NCI-H2107 (cell line): ENCODE results near the gene LPAR1.
"Not testable (repeated sequence)": the region's sequence is repeated elsewhere in the genome, so short reads cannot be mapped to it uniquely, and the experiment has no call there.

Source experiments
- DNase-seq: peaks from one replicate; lab custom pipeline; 2025; lab: John Stamatoyannopoulos, UW

Gene LPAR1

GRCh38 chr9:110872920-110873319, 165.3 kb downstream of the LPAR1 start:
- DNase-seq, result no peak

GRCh38 chr9:110871736-110872135, 166.5 kb downstream of the LPAR1 start:
- DNase-seq, result no peak

- no peak for DNase-seq
These were observed 168.3 kb downstream of the LPAR1 start for GRCh38 chr9:110869931-110870330.

DNA sequence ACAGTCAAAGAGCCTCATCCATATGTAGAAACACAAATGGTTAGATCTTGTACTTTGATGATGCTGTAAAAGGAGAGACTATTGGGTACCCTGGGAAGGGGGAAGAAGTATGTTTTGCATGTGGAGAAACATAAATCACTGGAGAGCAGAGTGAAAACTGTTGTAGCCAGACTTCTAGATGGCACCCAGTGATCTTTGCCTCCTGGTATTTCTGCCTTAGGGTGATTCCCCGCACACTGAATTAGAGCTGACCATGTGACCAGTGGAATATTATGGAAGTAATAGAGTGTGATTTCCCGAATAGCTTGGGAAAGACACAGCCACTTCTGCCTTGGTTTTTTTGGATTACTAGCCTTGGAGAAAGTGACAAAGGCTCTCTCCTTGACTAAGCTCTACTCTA, 174.3 kb downstream of the LPAR1 start:
- no peak for DNase-seq

DNA sequence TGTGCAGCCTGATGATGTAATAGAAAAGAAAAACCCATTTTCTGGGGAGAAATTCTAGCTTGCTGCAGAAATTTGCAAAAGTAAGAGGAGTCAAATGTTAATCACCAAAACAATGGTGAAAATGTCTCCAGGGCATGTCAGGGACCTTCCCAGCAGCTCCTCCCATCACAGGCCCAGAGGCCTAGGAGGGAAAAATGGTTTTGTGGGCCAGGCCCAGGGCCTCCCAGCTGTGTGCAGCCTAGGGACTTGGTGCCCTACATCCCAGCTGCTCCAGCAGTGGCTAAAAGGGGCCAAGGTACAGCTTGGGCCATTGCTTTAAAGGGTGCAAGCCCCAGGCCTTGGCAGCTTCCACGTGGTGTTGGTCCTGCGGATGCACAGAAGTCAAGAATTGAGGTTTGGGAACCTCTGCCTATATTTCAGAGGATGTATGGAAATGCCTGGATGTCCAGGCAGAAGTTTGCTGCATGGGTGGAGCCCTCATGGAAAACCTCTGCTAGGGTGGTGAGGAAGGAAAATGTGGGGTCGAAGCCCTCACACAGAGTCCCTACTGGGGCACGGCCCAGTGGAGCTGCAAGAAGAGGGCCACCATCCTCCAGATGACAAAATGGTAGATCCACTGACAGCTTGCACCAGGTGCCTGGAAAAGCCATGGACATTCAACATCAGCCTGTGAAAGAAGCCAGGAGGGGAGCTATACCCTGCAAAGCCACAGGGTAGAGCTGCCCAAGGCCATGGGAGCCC, 176.7 kb downstream of the LPAR1 start:
- not testable (repeated sequence) for DNase-seq

- DNase-seq, result no peak
These were observed 181.5 kb downstream of the LPAR1 start for GRCh38 chr9:110856772-110857171.

- DNase-seq, result no peak
These were observed 187.7 kb downstream of the LPAR1 start for GRCh38 chr9:110850401-110851135.

DNA sequence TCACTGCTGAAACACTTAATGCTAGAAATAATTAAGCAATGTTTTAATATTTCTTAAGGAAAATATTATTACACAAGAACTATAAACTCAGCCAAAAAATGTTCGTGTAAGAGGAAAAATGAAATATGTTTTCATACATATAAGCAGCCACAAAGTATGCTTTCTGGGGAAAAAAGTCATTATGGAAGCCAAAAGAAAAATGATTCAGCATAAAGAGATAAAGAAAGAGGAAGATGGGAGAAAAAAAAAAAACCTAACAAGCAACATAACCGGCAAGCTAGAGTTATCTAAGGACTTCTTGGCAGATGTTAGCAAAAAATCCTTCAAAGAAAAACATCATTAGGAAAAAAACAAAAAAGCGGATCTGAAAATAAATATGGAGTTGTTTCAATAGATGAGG, 190.6 kb downstream of the LPAR1 start:
- DNase-seq, result no peak

GRCh38 chr9:110846215-110846614, 192.1 kb downstream of the LPAR1 start:
- no peak for DNase-seq

DNA sequence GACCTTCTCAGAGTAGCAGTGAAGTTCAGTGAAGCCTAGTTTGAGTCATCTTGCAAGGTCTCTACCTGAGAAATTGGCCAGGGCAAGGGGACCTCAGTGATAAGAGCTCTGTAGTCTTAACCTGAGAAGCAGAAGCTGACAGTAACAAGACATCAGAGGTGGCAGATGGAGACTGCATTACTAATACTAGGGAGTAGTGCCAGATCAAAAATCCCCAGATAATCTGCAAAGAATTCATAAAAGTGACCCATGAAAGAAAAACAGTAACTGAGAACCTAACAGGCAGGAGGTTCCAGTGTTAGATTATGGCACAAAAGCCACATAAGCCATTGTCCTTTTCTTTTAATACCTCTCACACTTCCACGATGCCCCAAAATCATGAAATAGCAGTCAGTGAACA, 194.1 kb downstream of the LPAR1 start:
- DNase-seq, result no peak

DNA sequence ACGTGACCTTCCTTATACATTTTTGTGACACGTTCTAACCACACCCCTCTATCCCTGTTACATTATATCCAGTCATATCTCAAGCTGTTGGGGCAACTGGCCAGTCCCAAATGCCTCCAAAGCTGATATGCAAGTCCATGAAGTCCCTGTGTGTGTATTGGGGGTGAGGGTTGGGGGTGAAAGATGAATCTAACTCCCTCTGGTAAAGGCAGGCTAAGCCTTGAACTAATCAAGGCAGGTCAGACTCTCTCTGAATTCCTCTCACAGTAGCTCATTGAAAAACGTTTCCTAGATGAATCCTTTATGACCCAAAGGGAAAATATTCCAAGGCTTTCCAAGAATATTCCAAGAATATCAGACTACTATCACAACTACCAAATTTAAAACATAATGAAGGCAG, 195.3 kb downstream of the LPAR1 start:
- no peak for DNase-seq

DNA sequence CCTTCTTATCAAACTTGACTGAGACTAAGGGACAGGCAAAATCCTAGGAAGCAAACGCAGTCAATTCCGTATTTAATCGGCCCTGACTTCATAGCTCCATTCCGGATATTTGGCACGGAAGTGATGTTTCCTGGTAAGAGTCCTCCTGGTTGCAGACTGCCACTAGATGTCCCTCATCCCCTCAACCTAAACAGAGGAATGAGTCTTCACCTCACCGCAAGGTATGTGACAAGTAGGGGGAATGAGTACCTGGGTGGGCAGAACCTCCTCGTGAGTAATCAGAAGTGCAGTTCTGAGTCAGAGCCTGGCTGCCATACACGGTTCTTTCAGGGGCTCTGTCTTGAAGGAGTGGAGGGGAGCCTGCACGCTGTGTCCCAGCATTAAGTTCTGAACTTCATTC, 196.1 kb downstream of the LPAR1 start:
- no peak for DNase-seq

- DNase-seq, result no peak
These were observed 200.8 kb downstream of the LPAR1 start for GRCh38 chr9:110837401-110838005.

- DNase-seq, result no peak
These were observed 202.4 kb downstream of the LPAR1 start for GRCh38 chr9:110835859-110836271.

GRCh38 chr9:110835404-110835803, 202.9 kb downstream of the LPAR1 start:
- no peak for DNase-seq

DNA sequence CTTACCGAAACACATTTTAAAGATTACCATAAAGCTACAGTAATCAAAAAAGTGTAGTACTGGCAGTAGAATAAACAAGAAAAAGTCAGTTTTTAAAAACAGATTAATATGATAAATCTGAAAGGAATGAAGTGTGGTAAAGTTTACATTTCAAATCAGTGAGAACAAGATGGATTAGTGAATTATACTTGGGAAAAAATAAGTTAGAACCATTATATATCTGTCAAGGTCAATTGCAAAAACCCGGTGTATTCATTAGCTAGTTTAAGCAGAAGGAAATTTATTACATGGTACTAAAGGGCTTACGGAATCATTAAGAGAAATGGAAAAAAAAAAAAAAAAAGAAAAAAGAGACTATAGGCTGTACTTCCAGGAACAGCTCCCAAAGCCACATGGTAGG, 205.3 kb downstream of the LPAR1 start:
- DNase-seq, result no peak

DNA sequence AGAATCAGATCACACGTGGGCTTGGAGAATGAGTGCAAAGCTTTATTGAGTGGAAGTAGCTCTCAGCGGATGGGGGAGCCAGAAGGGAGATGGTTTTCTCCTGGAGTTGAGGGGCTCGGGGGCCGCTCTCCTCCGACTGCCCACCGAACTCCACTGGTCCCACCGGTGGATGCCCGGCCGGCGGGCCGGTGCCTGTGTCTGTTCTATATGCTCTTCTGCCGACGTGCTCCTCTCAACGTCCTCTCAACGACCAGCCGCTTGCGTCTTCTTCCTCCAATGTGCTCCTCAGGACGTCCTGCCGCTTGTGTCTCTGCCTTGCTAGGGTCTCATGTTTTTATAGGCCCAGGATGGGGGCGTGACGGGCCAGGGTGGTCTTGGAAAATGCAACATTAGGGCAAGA, 207.8 kb downstream of the LPAR1 start:
- no peak for DNase-seq

- no peak for DNase-seq
These were observed 210.0 kb downstream of the LPAR1 start for GRCh38 chr9:110828264-110828663.

DNA sequence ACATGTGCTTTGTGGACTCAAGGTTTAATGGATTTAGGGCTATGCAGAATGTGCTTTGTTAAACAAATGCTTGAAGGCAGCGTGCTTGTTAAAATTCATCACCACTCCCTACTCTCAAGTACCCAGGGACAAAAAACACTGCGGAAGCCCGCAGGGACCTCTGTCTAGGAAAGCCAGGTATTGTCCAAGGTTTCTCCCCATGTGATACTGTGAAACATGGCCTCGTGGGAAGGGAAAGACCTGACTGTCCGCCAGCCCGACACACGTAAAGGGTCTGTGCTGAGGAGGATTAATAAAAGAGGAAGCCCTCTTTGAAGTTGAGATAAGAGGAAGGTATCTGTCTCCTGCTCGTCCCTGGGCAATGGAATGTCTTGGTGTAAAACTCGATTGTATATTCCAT, 211.9 kb downstream of the LPAR1 start:
- not testable (repeated sequence) for DNase-seq

DNA sequence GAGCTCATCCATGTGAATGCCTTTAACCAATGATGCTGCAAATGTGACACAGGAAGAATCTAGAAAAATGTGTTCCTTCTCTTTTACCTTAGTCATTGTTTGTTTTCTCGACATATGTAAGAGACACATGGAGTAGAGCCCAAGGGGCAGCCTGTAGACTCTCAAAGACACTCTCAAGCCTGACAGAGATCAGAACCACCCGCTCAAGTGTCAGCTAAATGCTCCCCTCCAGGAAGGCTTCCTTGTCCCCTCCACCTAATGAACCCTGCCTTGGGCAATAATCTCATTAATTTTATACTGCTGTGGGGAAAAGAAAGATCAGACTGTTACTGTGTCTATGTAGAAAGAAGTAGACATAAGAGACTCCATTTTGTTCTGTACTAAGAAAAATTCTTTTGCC, 212.3 kb downstream of the LPAR1 start:
- DNase-seq, result no peak

GRCh38 chr9:110825129-110825528, 213.1 kb downstream of the LPAR1 start:
- not testable (repeated sequence) for DNase-seq
